IPS-NIHi7 (cell line): ENCODE data around the gene MID2.
"Not testable (repeated sequence)": the region's sequence is repeated elsewhere in the genome, so short reads cannot be mapped to it uniquely, and the experiment has no call there.

Experiments used
- DNase-seq: peaks from one replicate; pipeline ENCODE4 v3.0.0; 2012; ENCODE audit warnings: mixed read lengths; ENCODE audit errors: extremely low spot score

Gene MID2

DNA sequence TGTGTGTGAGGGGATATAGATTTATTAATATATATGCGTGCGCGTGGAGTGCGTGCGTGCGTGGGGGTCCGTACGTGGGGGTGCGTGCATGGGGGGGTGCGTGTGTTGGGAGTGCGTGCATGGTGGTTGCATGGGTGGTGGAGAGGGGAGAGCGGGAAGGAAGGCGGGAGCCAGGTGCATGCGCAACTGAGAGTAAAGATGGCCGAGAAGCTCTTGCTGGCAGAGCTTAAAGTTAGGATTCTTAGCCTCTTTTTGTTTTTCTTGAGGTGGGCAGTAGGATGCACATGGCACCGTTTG is 110.7 kb downstream of the MID2 start:
- DNase-seq, result peak; percentile 26

DNA sequence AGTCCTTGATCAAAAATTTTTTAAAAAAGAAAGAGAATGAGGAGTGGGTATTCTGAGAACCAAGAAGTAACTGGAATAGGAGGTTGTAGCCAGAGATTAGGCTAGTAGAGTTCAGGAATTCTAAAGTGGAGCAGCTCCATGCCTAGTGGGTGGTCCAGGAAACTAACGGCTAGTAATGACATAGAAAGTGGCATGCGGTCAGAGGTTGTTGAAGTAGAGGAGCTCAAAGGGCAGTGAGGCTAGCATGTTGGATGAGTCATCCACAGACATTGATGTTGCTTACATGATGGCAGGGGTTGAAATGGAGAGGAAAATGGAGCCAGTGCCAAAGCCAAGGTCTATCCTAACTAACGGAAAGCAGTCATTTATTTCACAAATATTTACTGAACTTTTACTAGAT is 114.4 kb downstream of the MID2 start:
- peak; percentile 16 for DNase-seq

GRCh38 chrX:107955337-107955736 is 129.7 kb downstream of the MID2 start:
- DNase-seq, result not testable (repeated sequence)

DNA sequence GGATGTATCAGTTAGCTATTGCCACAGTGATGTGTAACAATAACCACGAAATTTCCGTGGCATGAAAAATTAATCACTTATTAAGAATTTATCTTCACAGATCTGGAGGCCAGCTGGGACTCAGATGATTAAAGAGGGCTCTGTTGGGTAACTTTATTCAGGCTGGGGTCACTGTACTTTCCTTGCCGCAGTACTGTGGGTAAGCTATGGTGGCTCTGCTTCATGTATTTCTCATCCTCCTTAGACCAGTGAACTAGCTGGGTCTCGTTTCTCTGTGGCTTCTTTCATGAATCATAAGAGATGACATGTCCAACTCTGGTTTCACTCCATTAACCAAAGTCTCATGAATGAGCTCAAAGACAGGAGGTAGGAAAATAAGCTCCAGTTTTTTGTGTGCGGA is 143.0 kb downstream of the MID2 start:
- no peak for DNase-seq

DNA sequence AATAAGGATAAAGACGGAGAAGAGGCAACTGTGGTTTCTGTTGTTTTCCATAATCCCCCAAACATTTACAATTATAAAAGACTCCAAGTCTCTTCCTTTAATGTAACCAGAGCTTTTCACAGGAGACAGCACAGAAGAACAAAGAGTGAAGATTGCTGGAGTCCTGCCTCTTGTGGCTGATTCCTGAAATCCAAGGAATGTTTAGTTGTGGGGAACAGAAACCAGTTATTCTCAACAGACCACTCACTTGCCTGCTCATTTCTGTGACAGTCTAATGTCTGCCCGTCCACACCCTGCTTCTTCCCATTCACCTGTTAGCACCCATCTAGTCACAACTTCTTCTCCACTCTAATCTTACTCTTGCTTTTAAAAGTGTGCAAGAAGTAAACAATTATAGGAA is 144.4 kb downstream of the MID2 start:
- DNase-seq, result no peak

- DNase-seq, result no peak
Observed at GRCh38 chrX:107971636-107972035, 146.0 kb downstream of the MID2 start.
